GM18519 (cell line): ENCODE data around the gene CARM1.
"Not testable (repeated sequence)": the region's sequence is repeated elsewhere in the genome, so short reads cannot be mapped to it uniquely, and the experiment has no call there.

Experiments used
- ATAC-seq: cut with Tn5 transposase; IDR thresholded peaks from one replicate; pipeline ENCODE4 v1.9.1; 2021; ENCODE audit warnings: mild to moderate bottlenecking, moderate library complexity; ENCODE audit not compliant: unreplicated experiment, low FRiP score

The CARM1 gene

GRCh38 chr19:10846500-10847202 is 24.7 kb upstream of the CARM1 start:
- ATAC-seq, result no peak

GRCh38 chr19:10848230-10848856 is 23.0 kb upstream of the CARM1 start, which contains the start of gene C19orf38:
Gene C19orf38, plus strand, starts transcription at chr19:10848415. Its CDS starts 94 bp downstream, at chr19:10848509.
- no peak for ATAC-seq

- no peak for ATAC-seq
Measured at GRCh38 chr19:10850631-10851030, 20.7 kb upstream of the CARM1 start.

GRCh38 chr19:10852098-10852800 is 19.1 kb upstream of the CARM1 start:
- ATAC-seq, result no peak

GRCh38 chr19:10852941-10853340 is 18.4 kb upstream of the CARM1 start:
- ATAC-seq, result no peak

- no peak for ATAC-seq
Measured at GRCh38 chr19:10854350-10855089, 16.8 kb upstream of the CARM1 start.

- ATAC-seq, result no peak
Measured at GRCh38 chr19:10855879-10856522, 15.4 kb upstream of the CARM1 start.

- not testable (repeated sequence) for ATAC-seq
Measured at GRCh38 chr19:10856899-10857298, 14.5 kb upstream of the CARM1 start.

GRCh38 chr19:10858204-10858828 is 13.0 kb upstream of the CARM1 start:
- ATAC-seq, result no peak

- no peak for ATAC-seq
Measured at GRCh38 chr19:10861103-10861651, 10.2 kb upstream of the CARM1 start.

GRCh38 chr19:10862561-10863106 is 8.7 kb upstream of the CARM1 start:
- ATAC-seq, result no peak

GRCh38 chr19:10863107-10863717 is 8.1 kb upstream of the CARM1 start:
- ATAC-seq, result no peak

GRCh38 chr19:10864538-10864899 is 6.8 kb upstream of the CARM1 start:
- no peak for ATAC-seq

GRCh38 chr19:10866495-10866894 is 4.9 kb upstream of the CARM1 start:
- ATAC-seq, result no peak

GRCh38 chr19:10868872-10869547 is 2.3 kb upstream of the CARM1 start:
- no peak for ATAC-seq

- ATAC-seq, result not testable (repeated sequence)
Measured at GRCh38 chr19:10869872-10870311, 1.5 kb upstream of the CARM1 start.

GRCh38 chr19:10870501-10870954 is 825 bp upstream of the CARM1 start:
- no peak for ATAC-seq
